H9 (cell line): Measurements from ENCODE around the gene GRIN2A. TPM values are rescaled to one million over a fixed set of nuclear protein-coding genes. Genes with fewer than 3 reads are reported as not detected.

ENCODE experiments used
- DNase-seq: peaks from one replicate; pipeline ENCODE4 v3.0.0-alpha.2; 2017
- H2AFZ ChIP-seq: one replicate; pipeline ENCODE4 v1.6.1; 2013; ENCODE audit warnings: mild to moderate bottlenecking, low read length, control low read depth, moderate library complexity
- H2AK5ac ChIP-seq: 2 replicates; pipeline ENCODE4 v1.6.1; 2013; ENCODE audit warnings: low read length, control low read depth, mixed read lengths; ENCODE audit not compliant: insufficient read length
- H2BK120ac ChIP-seq: one replicate; pipeline ENCODE4 v1.6.1; 2013; ENCODE audit warnings: low read depth, mild to moderate bottlenecking, low read length, control low read depth, inconsistent platforms; ENCODE audit not compliant: poor library complexity, severe bottlenecking
- H2BK12ac ChIP-seq: 2 replicates; pipeline ENCODE4 v1.6.1; 2013; ENCODE audit warnings: low read length, control low read depth, mixed read lengths, low read depth; ENCODE audit not compliant: insufficient read length
- H2BK15ac ChIP-seq: 2 replicates; pipeline ENCODE4 v1.6.1; 2013; ENCODE audit warnings: low read depth, low read length, control low read depth
- H2BK20ac ChIP-seq: one replicate; pipeline ENCODE4 v1.6.1; 2013; ENCODE audit warnings: low read depth, mild to moderate bottlenecking, low read length, control low read depth, inconsistent platforms; ENCODE audit not compliant: poor library complexity, severe bottlenecking
- H2BK5ac ChIP-seq: 2 replicates; pipeline ENCODE4 v1.6.1; 2013; ENCODE audit warnings: low read length, control low read depth, mixed read lengths; ENCODE audit not compliant: insufficient read length
- H3K14ac ChIP-seq: 2 replicates; pipeline ENCODE4 v1.6.1; 2013; ENCODE audit warnings: low read length, control low read depth; ENCODE audit not compliant: insufficient read depth
- H3K18ac ChIP-seq: 2 replicates; pipeline ENCODE4 v1.6.1; 2013; ENCODE audit warnings: low read depth, mild to moderate bottlenecking, mixed read lengths, low read length, control low read depth; ENCODE audit not compliant: insufficient read length
- H3K23ac ChIP-seq: 2 replicates; pipeline ENCODE4 v1.6.1; 2013; ENCODE audit warnings: low read length, control low read depth, mixed read lengths, low read depth; ENCODE audit not compliant: insufficient read length
- H3K23me2 ChIP-seq: 2 replicates; pipeline ENCODE4 v1.6.1; 2013; ENCODE audit warnings: low read depth, mild to moderate bottlenecking, mixed read lengths, low read length, control low read depth; ENCODE audit not compliant: insufficient read length, poor library complexity, severe bottlenecking
- H3K27ac ChIP-seq: 2 replicates; pipeline ENCODE4 v1.5.1; 2013; ENCODE audit warnings: low read length, control low read depth, mixed read lengths, low read depth; ENCODE audit not compliant: insufficient read length
- H3K27me3 ChIP-seq: 2 replicates; pipeline ENCODE4 v1.6.1; 2013; ENCODE audit warnings: low read length, control low read depth, inconsistent platforms; ENCODE audit not compliant: insufficient read depth
- H3K4ac ChIP-seq: 2 replicates; pipeline ENCODE4 v1.6.1; 2013; ENCODE audit warnings: low read depth, mild to moderate bottlenecking, control low read depth, inconsistent platforms, low read length, moderate library complexity
- H3K4me1 ChIP-seq: 2 replicates; pipeline ENCODE4 v1.6.1; 2013; ENCODE audit warnings: low read length, control low read depth, inconsistent platforms; ENCODE audit not compliant: insufficient read depth
- H3K4me2 ChIP-seq: 2 replicates; pipeline ENCODE4 v1.6.1; 2013; ENCODE audit warnings: low read length, control low read depth, mixed read lengths; ENCODE audit not compliant: insufficient read length, insufficient read depth
- H3K56ac ChIP-seq: 2 replicates; pipeline ENCODE4 v1.6.1; 2013; ENCODE audit warnings: low read depth, mild to moderate bottlenecking, mixed read lengths, low read length, control low read depth; ENCODE audit not compliant: insufficient read length
- H3K79me1 ChIP-seq: 2 replicates; pipeline ENCODE4 v1.6.1; 2013; ENCODE audit warnings: low read depth, mild to moderate bottlenecking, moderate library complexity, low read length, control low read depth, inconsistent platforms; ENCODE audit not compliant: insufficient read depth, poor library complexity, severe bottlenecking
- H3K79me2 ChIP-seq: 2 replicates; pipeline ENCODE4 v1.6.1; 2013; ENCODE audit warnings: low read length, control low read depth, inconsistent platforms; ENCODE audit not compliant: insufficient read depth
- H3K9ac ChIP-seq: 2 replicates; pipeline ENCODE4 v1.6.1; 2013; ENCODE audit warnings: low read length, control low read depth, mixed read lengths; ENCODE audit not compliant: insufficient read length; ENCODE audit errors: extremely low read depth
- H3K9me3 ChIP-seq: one replicate; pipeline ENCODE4 v1.6.1; 2013; ENCODE audit warnings: low read depth, low read length, inconsistent platforms; ENCODE audit not compliant: control insufficient read depth
- H3T11ph ChIP-seq: one replicate; pipeline ENCODE4 v1.6.1; 2013; ENCODE audit warnings: mild to moderate bottlenecking, low read length, control low read depth, inconsistent platforms
- H4K20me1 ChIP-seq: one replicate; pipeline ENCODE4 v1.6.1; 2013; ENCODE audit not compliant: control insufficient read depth, insufficient read length, insufficient read depth
- H4K5ac ChIP-seq: 2 replicates; pipeline ENCODE4 v1.6.1; 2013; ENCODE audit warnings: low read depth, mild to moderate bottlenecking, mixed read lengths, low read length, control low read depth; ENCODE audit not compliant: insufficient read length
- H4K8ac ChIP-seq: replicated peaks from 2 replicates; pipeline ENCODE4 v1.6.1; 2013; ENCODE audit warnings: low read length, control low read depth, mixed read lengths, low read depth; ENCODE audit not compliant: insufficient read length
- H4K91ac ChIP-seq: 2 replicates; pipeline ENCODE4 v1.6.1; 2013; ENCODE audit warnings: low read depth, mild to moderate bottlenecking, moderate library complexity, mixed read lengths, low read length, control low read depth; ENCODE audit not compliant: insufficient read length
- H3K27ac Mint-ChIP-seq, 3 experiments: 2 replicates in 2 of 3; 3 replicates in 1 of 3; pipeline ENCODE4 v1.8.0; 2020 to 2021; ENCODE audit warnings: mixed read lengths in 3 of 3, mild to moderate bottlenecking in 1 of 3, moderate library complexity in 1 of 3
- H3K27me3 Mint-ChIP-seq: 2 replicates; pipeline ENCODE4 v1.8.0; 2021; ENCODE audit warnings: low read depth, mild to moderate bottlenecking, moderate library complexity, mixed read lengths
- H3K36me3 Mint-ChIP-seq, 3 experiments: 2 replicates in 2 of 3; 3 replicates in 1 of 3; pipeline ENCODE4 v1.8.0; 2020 to 2021; ENCODE audit warnings: low read depth in 3 of 3, mixed read lengths in 3 of 3; ENCODE audit not compliant: insufficient read depth in 1 of 3
- H3K4me1 Mint-ChIP-seq, 2 experiments: 2 replicates each; pipeline ENCODE4 v1.8.0; 2020; ENCODE audit warnings: mixed read lengths in 2 of 2
- H3K4me3 Mint-ChIP-seq, 2 experiments: 2 replicates in 1 of 2; 3 replicates in 1 of 2; pipeline ENCODE4 v1.8.0; 2020 to 2021; ENCODE audit warnings: mild to moderate bottlenecking in 2 of 2, mixed read lengths in 2 of 2, moderate library complexity in 1 of 2
- H3K9me3 Mint-ChIP-seq, 2 experiments: 2 replicates in 1 of 2; 3 replicates in 1 of 2; pipeline ENCODE4 v1.8.0; 2020; ENCODE audit warnings: mild to moderate bottlenecking in 2 of 2, mixed read lengths in 2 of 2, moderate library complexity in 1 of 2
- WGBS: extraction: QIAGEN DNeasy Blood & Tissue Kit; methylation state at CpG from one replicate; pipeline ENCODE4 v1.1.7; 2013; ENCODE audit warnings: missing lambda C conversion rate, low lambda C conversion rate, mixed read lengths; ENCODE audit not compliant: insufficient read length; ENCODE audit errors: extremely low coverage; 5-methylcytosine and 5-hydroxymethylcytosine counted together
- total RNA-seq: library from RNA; stranded (reverse); gene quantifications from 2 replicates; pipeline ENCODE4 v1.2.1, GENCODE V29; 2021
- TF ChIP-seq, protein P1 (sequence below): fragments of 200-600 bp; sonication (generic); conservative IDR thresholded peaks from 3 replicates; pipeline ENCODE4 v1.8.0; 2021; ENCODE audit warnings: antibody characterized with exemption, mild to moderate bottlenecking

GRIN2A gene
- total RNA-seq, 1 experiment from 2014 or later, result 1.5 TPM

DNA sequence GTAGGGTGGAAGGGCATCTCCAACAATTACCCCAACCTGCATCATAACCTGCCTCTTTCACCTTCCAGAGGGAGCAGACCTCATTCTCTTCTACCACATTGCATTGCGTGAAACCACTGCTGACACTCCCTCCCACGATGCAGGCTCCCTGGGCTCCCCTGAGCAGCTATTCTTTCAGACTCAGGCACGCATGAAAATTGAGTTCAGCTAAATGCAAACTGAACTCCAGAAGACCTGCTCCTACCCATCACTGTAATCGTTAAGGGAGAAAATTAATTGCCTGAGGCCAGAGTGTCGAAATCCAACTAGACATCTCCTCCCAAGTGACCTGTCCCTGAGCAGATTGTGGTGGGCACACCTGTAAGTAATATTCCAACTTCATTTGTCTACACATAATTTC lies 186.0 kb downstream of the GRIN2A start:
- Histone ChIP-seq H3K4me1 (no peaks in the 10 kb centered on the region), H2BK15ac (no peak overlapping the region), H2BK120ac (no peak overlapping the region), H2AK5ac (no peak overlapping the region), H4K20me1 (no peaks in the 10 kb centered on the region), H3K14ac (no peak overlapping the region), H3K27me3 (no peaks in the 10 kb centered on the region), H3K79me1 (no peaks in the 10 kb centered on the region), H4K5ac (no peak overlapping the region), H3K23me2 (no peaks in the 10 kb centered on the region), H3K18ac (no peak overlapping the region), H3K23ac (no peak overlapping the region), H3T11ph (no peak overlapping the region), H2BK5ac (no peak overlapping the region), H3K9ac (no peak overlapping the region), H3K79me2 (no peaks in the 10 kb centered on the region), H2BK12ac (no peak overlapping the region), H3K56ac (no peak overlapping the region), H3K4me2 (no peak overlapping the region), H3K4ac (no peak overlapping the region), H3K9me3 (no peaks in the 10 kb centered on the region), H4K91ac (no peak overlapping the region), H2AFZ (no peak overlapping the region), H4K8ac (no peak overlapping the region), H3K27ac (no peak overlapping the region), H2BK20ac (no peak overlapping the region)
- no peak overlapping the region for H3K4me3 Mint-ChIP-seq
- WGBS, result no CpG with 5 or more reads among the region's 5 CpGs
- H3K27ac Mint-ChIP-seq, result peak overlapping the region in 1 of 3 experiments; percentile 54; a peak in 1 of 7 replicates
- H3K36me3 Mint-ChIP-seq, result peaks cover 0 to 1% (median 0%) of the 10 kb centered on the region in 3 experiments; a peak in 1 of 7 replicates
- TF ChIP-seq, protein P1, sequence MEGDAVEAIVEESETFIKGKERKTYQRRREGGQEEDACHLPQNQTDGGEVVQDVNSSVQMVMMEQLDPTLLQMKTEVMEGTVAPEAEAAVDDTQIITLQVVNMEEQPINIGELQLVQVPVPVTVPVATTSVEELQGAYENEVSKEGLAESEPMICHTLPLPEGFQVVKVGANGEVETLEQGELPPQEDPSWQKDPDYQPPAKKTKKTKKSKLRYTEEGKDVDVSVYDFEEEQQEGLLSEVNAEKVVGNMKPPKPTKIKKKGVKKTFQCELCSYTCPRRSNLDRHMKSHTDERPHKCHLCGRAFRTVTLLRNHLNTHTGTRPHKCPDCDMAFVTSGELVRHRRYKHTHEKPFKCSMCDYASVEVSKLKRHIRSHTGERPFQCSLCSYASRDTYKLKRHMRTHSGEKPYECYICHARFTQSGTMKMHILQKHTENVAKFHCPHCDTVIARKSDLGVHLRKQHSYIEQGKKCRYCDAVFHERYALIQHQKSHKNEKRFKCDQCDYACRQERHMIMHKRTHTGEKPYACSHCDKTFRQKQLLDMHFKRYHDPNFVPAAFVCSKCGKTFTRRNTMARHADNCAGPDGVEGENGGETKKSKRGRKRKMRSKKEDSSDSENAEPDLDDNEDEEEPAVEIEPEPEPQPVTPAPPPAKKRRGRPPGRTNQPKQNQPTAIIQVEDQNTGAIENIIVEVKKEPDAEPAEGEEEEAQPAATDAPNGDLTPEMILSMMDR, result no peak
- no peak for DNase-seq
- peaks cover 1% of the 10 kb centered on the region; the same call in 1 of the 2 replicates for H3K27me3 Mint-ChIP-seq
- peaks cover 19 to 20% of the 10 kb centered on the region in 2 experiments for H3K4me1 Mint-ChIP-seq
- no peaks in the 10 kb centered on the region; a peak in 2 of 5 replicates for H3K9me3 Mint-ChIP-seq
